Activated naive CD4-positive, alpha-beta T cell treated with Interleukin-2 at 50 U/mL for 16 hours (primary cell): ENCODE data around the gene TRIM47.

Experiments
- DNase-seq: peaks from one replicate; pipeline ENCODE4 v3.0.0-alpha.2; 2020

The TRIM47 gene

DNA sequence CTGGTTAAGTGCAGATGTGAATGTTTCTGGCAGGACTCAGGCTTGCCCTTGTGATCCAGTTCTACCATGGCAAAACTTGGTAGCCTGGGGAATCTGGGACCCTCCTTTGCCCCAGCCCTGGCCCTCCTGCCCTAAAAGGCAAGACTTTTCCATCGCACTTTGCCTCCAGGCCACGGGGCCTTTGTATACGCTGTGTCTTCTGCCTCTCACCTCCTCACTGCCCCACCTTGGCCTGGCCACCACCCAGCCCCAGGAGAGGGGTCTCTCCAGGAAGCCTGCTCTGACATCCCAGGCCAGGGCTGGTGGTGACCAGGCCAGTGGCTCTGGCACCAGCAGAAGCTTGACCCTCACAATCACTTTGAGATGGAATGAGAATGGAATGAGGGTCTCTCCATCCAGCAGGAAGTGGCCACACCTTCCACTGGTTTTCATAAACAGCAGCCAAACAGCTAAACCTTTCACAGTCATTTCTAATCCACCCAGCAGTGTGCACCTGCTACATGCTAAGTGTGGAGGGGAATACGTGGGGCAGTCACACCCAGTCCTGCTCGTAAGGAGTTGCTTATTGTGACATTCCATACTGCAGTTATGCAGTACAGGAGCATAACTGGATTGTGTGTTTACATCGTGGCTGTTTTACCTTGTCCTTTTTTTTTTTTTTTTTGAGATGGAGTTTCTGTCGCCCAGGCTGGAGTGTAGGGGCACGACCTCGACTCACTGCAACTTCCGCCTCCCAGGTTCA is 27.9 kb upstream of the TRIM47 start:
- no peak for DNase-seq

DNA sequence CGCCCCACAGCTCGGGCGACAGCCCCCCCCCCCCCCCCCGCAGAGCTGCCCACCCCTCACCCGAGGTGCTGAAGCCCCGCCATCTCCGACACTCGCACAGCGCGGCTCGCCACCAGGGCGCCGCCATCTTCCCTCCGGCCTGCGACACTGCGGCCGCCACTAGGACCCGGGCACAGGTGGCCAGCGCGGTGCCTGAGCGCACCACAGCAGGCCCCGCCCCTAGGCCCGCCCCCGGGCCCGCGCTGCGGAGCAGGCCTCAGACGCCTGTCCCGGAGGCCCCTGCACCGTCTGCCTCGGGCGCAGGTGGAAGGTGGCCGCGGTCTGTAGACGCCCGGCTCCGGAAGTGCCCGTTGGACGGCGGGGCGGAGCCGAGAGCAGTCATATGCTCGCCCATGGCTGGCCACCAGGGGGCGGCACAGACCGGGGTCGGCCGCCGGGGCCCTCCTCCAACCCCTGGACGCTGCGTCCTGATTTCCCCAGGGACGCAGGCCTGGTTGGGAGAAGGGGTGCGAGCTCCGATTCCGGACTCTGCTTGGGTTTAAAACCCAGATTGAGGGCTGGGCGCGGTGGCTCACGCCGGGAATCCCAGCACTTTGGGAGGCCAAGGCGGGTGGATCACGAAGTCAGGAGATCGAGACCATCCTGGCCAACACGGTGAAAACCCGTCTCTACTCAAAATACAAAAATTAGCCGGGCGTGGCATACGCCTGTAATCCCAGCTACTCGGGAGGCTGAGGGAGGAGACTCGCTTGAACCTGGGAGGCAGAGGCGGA is 26.6 kb upstream of the TRIM47 start, which contains the start of gene MRPL38:
Gene MRPL38 (minus strand): TSS at position 136 of the 773 bp plus-strand sequence. CDS start 9 bp downstream, at position 127.
- peak; percentile 96 for DNase-seq

DNA sequence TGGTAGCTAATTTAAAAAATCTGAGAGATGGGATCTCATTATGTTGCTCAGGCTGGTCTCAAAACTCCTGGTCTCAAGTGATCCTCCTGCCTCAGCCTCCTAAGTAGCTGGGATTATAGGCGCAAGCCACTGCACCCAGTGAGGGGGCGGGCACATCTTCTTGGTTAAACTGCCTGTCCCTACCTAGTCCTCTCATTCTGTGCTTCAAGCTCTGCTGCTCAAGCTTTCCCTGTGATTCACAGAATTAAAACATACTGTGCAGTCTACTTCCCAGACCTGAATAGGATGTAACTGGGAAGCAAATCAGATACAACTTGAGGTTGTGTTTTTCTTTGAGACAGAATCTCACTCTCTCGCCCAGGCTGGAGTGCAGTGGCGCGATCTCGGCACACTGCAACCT is 24.0 kb upstream of the TRIM47 start:
- DNase-seq: no peak

DNA sequence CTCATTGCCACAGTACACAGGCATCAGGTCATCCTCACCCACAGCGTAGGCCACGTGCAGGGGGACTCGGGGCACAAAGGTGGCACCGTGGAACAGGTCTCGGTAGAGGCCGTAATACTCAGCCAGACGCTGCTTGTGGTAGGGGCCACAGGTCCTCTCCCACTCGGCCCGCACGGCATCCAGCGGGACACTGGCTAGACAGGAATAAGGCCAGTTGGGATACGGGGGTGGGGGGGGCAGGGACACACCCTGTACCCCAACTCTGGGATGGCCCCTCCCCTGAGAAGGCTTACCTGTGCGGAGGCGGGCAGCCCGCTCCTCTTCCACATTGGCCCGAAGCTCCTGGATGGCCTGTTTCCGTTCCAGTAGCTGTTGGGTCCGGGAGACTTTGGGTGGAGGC is 23.3 kb upstream of the TRIM47 start:
- no peak for DNase-seq

DNA sequence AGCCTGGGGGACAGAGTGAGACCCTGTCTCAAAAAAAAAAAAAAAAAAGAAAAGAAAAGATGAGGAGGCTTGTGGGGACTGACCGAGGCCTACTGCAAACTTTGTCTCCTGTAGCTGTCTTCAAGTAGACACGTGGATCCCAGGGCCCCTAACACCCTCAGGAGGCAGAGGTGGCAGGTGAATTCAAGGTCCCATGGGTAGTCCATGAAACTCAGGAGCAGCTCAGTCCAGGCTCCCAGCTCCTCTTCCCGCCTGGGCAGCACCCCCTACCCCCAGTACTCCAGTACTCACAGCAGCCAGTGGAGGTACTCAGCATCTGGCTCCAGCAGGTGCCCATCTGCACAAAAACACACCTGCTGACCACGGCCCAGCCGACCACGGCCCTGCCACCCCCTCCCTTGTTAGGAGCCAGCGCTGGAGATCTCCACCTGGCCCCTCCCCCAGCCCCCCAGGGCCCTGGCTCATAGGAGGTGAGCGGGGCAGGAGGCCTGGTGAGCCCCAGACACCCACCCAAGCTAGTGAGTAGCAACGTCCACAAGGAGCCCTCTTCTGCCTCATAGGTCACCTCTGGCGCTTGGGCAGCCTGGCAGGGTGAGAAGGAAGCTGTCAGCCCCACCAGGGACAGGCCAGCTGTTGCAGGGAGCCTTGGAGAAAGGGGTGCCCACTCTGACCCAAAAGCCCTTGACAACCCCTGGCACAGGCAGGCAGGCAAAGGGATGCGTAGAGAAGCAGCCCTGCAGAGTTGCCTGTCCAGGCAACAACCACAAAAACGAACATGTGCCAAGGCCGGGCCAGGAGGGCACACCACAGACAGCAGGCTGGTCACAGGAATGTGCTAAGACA is 22.5 kb upstream of the TRIM47 start:
- no peak for DNase-seq

DNA sequence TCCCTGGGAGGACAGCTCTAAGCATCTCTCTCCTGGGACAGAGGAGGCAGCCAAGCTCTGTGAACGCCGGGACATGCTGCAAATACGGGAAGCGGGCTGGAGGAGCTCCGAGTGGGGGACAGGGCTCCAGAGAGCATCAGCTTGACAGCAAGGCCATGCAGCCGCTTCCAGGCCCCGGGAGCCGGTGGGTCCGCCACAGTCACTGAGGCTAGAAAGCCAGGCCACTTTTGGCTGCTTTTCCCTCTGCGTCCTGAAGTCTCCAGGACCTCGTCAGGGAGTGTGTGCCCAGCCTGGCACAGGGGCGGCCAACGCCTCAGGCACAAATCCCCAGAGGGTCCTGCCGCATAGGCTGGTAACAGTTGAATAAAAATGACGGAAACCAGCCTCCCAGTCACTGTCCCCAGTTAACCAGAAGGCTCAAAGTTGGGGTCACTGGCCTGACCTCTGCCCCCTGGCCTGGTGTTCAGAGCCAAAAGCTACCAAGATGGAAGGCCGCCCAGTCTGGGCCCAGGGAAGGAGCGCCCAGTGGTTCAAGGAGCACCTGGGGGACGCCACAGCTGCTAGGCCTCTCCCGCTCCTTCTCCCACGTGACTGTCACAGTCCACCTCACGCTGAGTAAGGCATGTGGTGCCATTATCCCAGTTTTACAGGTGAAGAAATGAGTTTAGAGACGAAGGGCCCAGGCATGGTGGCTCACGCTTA is 21.5 kb upstream of the TRIM47 start:
- DNase-seq: no peak

DNA sequence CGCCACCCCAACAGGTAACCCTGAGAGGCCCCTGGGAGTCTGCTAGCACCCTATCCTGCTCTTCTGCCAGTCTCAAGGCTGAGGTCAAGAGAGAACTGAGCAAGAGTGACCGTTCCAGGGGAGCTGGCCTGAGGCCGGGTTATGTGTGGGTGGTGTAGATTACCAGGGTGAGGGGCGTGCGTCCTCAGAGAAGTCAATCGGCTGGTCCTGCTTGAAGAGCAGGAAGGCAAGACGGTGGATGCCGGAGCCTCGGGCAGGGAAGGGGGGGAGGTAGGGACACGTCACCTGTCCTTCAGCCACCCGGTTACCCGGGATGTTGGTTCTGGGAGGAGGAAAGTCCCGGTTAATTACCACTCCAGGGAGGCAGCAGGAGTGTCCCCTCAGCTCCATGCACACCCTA is 21.0 kb upstream of the TRIM47 start:
- no peak for DNase-seq

DNA sequence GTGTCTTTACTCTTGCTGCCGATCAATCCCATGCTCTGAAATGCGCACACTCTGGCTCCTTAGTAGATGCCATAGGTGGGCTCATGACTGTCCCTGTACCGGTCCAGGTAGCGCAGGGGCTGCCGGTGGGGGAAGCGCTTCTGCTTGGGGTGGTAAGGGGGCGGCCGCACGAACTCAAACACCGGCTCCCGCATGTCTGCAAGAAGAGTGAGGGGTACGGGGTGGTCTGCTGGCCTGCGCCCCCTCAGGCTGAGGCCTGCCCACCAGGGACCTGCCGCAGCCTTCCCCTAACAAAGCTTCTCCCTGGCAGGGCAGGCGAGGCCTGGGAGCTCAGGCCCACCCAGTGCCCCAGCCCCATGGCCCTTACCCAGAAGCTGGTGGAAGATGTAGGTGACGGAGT is 20.4 kb upstream of the TRIM47 start:
- DNase-seq: no peak

DNA sequence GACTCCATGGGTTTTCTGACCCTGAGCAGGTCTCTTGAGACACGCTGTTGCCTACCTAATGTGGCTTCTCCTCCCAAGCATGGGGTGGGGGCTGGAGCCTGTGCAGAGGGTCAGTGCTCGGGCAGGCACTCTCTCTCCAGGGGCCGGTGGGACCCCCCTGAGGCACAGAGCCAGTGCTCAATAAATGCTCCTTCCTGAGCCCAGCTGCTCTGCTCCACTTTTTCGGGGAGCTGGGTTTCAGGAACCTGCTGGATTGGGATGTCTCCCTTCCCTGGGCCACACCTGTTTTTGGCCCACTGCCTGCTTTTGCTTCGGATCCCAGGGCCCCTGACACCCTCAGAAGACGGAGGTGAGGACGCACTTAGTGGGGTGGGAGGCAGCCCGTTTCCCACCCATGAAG is 19.7 kb upstream of the TRIM47 start:
- DNase-seq: no peak

DNA sequence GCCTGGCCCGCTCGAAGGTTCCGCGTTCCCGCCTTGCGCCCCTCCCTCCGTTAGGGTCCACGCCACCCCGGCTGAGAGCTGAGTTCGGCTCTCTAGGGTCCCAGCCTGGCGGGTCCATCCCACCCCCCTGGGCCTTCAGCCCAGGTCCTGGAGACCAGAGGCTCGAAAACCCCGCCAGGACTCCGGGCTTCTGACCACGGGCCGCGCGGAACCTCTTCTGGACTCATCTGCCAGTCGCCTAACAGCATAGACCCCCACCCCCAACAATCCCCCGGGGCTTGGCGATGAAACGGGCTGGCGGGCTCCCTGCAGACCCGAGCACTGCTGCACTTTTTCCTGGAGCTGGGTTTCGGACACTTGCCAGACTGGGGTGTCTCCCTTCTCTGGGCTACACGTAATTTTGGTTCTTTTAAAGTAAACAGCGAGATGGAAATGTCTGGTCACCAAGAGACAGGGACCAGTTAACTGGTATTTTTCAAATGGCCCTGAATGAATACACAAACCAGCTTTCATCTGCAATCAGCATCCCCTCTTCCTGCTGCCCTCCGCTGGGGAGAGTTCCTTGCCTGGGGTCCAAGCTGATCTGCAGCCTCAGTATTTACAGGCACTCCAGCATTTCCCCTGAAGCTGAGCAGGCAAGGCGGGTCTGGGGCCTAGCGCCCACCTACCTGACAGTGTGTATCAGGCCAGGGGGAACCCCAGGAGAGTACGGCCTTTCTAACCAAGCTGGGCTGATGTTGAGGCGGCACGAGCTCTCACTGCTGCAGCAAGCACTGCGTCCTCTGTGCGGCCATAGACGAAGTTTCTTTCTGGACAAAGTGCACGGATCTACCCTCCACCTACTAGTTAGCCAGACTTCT is 19.0 kb upstream of the TRIM47 start:
- no peak for DNase-seq

DNA sequence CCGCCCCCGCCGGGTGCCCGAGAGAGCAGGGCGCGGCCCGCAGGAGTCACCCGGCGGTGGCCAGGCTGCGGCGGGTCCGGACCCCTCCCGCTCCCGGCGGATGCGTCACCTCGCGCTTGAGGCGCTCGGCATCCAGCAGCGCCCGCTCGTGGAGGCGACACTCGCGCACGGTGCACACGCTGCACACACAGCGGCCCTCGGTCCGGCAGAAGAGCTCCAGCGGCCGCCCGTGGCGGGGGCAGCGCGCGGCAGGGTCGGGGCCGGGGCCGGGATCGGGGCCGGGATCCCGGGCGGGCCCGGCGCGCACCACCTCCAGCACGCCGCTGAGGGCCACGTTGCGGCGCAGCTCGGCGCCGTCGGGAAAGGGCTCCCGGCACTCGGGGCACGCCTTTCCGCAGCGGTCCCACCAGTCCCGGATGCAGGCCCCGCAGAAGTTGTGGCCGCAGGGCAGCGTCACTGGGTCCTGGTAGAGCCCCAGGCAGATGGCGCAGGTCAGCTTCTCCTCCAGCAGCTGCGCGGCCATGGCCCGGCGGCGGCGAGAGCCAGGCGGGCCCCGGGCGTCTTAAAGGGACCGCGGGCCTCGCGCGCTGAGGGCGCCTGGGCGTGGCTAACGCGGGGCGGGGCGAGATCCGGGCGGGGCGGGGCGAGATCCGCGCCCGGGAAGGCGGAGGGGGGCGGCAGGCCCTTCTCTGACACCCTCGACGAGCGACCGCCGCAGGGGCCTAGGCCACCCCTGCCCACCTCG is 18.2 kb upstream of the TRIM47 start, which contains the start of gene TRIM65:
Gene TRIM65 (minus strand): TSS at position 537 of the 745 bp plus-strand sequence. CDS start 14 bp downstream, at position 523.
- peak; percentile 81 for DNase-seq

DNA sequence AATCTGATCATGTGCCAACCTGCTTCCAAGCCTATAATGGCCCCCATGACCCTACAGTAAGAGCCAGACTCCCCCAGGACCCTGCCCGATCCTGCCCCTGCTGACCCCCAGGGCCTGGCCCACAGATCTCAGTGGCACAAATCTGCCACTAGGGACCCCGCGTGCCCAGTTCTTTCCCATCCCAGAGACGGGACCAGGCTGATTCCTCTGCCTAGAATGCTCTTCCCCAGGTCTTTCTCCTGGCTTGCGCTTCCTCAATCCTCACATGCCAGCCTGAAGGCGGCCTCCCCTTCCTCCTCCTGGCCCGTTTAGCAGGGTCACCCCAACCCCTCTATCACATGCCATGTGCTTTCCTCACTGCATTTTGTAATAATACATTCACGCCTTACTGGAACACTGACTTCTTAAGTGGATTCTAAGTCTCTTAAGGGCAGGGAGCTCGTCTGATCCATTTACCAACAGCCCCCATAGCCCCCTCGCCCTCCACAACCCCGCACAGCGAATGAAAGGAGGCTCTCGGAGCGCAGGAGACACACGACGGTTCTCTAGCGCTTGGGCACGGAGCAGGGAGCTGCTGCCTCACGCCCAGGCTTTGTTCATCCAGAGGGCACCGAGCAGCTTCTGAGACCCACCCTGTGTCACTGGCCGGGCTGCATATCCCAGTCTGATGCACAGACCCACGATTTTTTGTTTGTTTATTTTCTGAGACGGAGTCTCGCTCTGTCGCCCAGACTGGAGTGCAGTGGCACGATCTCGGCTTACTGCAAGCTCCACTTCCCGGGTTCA is 17.2 kb upstream of the TRIM47 start:
- no peak for DNase-seq

DNA sequence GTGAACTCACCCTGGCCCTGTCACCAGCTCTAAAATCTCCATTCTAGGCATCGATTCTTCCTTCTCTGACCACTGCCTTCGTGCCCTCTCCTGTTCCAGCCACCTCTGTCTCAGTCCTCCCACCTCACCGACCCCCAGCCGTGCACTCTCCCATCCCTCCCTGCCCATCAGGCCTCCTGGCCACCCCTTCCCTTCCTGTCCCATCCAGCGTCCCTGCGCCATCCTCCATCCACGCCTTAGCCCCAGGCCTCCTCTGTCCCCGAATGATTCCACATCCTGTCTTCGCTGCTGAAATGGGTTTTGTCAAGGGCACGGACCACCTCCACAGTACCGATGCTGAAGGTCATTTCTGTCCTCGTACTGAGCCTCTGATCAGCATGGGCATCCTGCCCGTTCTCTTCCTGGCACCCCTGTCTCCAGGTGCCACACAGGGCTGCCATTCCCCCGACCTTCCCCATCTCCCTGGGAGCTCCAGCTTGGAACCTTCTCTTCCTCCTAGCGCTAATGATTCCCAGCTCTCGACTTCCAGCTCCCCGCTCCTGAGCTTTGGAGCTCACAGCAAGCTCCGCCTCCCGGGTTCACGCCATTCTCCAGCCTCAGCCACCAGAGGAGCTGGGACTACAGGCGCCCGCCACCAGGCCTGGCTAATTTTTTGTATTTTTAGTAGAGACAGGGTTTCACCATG is 15.8 kb upstream of the TRIM47 start:
- DNase-seq: no peak

DNA sequence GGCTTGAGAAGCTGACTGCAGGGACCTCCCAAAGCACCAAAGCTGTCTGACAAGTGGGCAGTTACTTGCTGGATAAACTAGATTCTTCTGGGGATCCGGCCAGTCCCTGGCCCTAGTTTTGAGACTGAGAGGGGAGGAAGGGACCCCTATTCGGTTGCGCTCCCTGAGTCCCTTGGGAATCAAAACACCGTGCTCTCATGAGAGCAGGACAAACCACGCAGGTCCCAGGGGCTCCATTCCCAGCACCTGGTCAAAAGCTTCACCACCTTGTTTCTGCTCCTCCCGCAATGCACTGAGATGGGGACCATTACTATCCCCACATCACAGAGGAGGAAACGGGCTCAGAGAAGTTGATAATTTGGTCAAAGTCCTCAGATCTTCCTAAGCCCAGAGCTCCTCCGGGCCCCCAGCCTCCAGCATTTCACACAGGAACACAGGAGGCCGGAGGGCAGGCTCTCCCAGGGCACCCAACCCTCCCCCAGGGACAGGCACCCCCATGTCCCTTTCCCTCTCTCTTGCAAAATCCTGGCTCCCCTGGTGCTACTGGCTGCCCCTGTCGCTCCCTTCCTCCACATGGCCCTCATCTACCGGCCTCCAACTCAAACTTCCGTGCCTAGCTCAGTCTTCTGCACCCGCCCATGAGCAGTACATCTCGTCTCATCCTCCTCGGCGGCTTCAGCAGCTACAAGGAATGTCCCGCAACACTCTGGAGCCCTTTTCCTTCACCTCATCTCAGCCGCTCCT is 15.1 kb upstream of the TRIM47 start:
- no peak for DNase-seq

DNA sequence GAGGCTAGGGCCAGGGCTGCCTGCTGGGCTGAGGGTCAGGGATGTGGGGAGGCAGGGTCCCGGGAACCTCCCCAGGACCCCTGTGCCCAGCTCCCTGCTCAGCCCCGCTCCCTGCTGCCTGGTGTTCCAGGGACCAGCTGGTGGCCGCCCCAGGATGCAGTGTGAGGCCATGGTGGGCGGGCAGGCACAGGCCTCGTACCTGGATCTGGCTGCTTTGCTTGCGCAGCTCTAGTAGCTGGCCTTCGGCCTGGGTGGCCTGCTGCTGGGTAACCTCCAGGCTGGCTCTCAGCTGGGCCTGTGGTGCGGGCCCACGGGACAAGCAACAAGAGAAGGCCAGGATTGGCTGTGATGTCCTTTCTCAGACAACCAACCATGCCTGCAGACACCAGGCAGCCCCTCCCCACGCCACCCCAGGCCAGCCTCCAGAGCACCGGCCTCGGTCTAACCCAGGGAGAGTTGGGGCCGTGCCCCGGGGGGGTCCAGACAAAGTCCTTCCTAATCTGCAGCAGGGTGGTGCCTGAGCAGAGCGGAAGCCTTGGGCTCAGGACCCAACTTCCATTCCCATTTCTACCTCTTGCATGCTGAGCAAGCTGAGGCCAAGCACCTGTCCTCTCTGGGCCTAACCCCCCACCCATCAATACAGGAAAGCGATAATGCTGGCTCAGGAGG is 14.3 kb upstream of the TRIM47 start:
- no peak for DNase-seq

DNA sequence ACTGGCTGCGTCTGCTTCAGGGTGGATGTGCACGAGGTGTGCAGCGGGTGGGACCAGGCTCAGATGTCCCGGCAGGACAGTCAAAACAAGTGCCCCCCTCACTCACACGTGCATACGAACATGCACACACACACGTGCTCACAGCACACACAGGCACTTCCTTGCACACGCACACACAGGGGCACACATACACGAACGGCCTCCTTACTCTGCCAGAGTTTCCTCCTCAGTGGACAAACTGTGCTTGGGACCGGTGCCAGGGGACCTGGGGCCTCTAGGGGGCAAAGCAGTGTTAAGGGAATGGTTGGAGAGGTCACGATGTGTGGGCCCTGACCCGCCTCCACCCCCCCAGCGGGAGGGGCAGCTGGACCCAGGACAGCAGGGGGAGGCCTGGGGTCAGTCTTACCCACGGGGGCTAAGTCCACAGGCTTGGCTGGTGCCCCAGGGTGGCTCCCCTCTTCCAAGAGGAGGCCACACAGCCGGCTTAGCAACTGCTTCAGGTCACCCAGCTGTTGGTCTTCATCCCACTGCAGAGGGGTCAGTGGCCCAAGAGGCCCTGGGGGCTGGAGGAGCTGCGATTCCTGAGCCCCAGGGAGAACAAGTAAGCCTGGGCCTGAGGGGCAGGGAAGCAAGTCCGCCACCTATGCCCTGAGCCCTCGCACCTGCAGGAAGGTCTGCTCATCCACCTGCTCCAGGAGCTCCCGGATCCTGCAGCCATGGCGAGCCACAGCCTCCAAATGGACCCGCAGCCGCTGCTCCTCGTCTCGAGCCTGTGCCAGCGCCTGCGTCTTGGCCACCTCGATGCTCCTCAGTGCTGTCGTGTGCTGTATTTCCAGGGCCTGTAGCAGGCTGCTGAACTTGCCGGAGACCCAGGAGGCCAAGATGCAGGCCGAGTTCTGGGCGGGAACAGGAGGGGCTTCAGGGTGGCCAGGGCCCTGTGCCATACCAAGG is 13.5 kb upstream of the TRIM47 start:
- no peak for DNase-seq
